ENCODE results near the gene RNF112. TPM values are rescaled to one million over a fixed set of nuclear protein-coding genes. Genes with fewer than 3 reads are reported as not detected.

RNF112 gene
- total and polyA plus RNA-seq, 7 donors: 0.60 to 8.6 (median 7.2) TPM

DNA sequence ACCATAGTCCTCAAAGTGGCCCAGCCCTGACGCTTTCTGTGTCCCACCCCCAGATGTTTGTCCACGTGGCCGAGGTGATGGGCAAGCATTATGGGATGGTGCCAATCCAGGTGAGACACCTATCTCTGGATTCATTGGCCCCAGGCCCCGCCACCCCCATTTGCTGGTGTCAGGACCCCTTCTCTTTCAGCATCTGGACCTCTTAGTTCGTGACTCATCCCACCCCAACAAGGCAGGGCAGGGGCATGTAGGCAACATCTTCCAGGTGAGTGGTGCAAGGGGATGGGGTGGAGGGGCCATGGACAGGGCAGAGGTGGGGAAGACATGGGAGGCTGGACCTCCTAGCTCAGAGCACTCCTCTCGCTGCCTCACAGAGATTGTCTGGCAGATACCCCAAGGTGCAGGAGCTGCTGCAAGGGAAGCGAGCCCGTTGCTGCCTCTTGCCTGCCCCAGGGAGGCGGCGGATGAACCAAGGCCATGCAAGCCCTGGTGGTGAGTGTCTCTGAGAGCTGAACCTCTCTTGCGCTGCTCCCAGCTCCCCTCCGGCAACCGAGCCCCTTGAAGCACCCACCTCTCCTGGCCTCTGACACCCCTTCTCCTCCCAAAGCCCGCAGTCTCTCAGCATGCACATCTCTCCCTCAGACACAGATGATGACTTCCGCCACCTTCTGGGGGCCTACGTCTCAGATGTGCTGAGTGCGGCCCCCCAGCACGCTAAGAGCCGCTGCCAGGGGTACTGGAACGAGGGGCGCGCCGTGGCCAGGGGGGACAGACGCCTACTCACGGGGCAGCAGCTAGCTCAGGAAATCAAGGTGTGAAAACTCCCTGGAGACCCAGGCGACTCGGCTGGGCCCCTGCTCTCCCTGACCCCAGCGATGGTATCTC, 3.6 kb downstream of the RNF112 start:
- no peak overlapping the region for H3K4me3 ChIP-seq
- H3K27ac ChIP-seq: no peak overlapping the region
- TF ChIP-seq, protein P1, sequence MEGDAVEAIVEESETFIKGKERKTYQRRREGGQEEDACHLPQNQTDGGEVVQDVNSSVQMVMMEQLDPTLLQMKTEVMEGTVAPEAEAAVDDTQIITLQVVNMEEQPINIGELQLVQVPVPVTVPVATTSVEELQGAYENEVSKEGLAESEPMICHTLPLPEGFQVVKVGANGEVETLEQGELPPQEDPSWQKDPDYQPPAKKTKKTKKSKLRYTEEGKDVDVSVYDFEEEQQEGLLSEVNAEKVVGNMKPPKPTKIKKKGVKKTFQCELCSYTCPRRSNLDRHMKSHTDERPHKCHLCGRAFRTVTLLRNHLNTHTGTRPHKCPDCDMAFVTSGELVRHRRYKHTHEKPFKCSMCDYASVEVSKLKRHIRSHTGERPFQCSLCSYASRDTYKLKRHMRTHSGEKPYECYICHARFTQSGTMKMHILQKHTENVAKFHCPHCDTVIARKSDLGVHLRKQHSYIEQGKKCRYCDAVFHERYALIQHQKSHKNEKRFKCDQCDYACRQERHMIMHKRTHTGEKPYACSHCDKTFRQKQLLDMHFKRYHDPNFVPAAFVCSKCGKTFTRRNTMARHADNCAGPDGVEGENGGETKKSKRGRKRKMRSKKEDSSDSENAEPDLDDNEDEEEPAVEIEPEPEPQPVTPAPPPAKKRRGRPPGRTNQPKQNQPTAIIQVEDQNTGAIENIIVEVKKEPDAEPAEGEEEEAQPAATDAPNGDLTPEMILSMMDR (IDR thresholded peaks at IDR 0.05): no peak
- TF ChIP-seq POLR2AphosphoS5 (IDR thresholded peaks at IDR 0.05): no peak
- TF ChIP-seq EP300 (IDR thresholded peaks at IDR 0.05): no peak
- TF ChIP-seq POLR2A (IDR thresholded peaks at IDR 0.05): no peak
- WGBS, 2 donors: 94% methylated on average over 28 of the region's 28 CpGs
- H3K36me3 ChIP-seq: peaks cover 0 to 16% (median 0%) of the 10 kb centered on the region in 4 donors
- intact Hi-C loops (cut with DNase I): loop anchor here (5.0 kb wide), 1 partner anchor 52 kb away; the partner anchor contains the start of gene B9D1
- H3K9me3 ChIP-seq: no peaks in the 10 kb centered on the region
- H3K4me1 ChIP-seq: peaks cover 0 to 29% (median 26%) of the 10 kb centered on the region in 4 donors
- DNase-seq: no peak
- no peaks in the 10 kb centered on the region for H3K27me3 ChIP-seq

DNA sequence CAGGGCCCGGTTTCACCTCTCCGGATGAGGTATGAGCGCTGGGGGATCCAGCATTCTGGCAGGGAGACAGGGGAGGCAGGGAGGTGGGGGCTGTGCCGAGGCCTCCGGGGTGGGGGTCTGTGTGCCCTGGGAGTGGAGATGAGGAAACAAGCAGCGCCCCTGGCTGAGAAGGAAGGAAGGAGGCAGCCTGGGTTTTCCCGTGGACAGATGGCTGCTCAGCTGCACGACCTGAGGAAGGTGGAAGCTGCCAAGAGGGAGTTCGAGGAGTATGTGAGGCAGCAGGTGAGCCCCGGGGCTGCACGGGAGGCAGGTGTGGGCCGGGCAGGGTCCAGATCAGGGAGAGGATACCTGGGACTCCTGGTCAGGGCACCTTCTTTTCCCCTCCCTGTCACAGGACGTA, 4.3 kb downstream of the RNF112 start:
- peaks cover 0 to 28% (median 26%) of the 10 kb centered on the region in 4 donors for H3K4me1 ChIP-seq
- H3K4me3 ChIP-seq: no peak overlapping the region
- peaks cover 0 to 16% (median 0%) of the 10 kb centered on the region in 4 donors for H3K36me3 ChIP-seq
- no peak overlapping the region for H3K27ac ChIP-seq
- intact Hi-C loops (cut with DNase I): no loop called here
- H3K9me3 ChIP-seq: no peaks in the 10 kb centered on the region
- TF ChIP-seq POLR2A (IDR thresholded peaks at IDR 0.05) (no peak), POLR2AphosphoS5 (IDR thresholded peaks at IDR 0.05) (no peak), EP300 (IDR thresholded peaks at IDR 0.05) (no peak)
- TF ChIP-seq, protein P1 (IDR thresholded peaks at IDR 0.05): no peak
- no peaks in the 10 kb centered on the region for H3K27me3 ChIP-seq
- WGBS, 2 donors: 79 to 86% methylated on average over 13 of the region's 13 CpGs
- DNase-seq: no peak

DNA sequence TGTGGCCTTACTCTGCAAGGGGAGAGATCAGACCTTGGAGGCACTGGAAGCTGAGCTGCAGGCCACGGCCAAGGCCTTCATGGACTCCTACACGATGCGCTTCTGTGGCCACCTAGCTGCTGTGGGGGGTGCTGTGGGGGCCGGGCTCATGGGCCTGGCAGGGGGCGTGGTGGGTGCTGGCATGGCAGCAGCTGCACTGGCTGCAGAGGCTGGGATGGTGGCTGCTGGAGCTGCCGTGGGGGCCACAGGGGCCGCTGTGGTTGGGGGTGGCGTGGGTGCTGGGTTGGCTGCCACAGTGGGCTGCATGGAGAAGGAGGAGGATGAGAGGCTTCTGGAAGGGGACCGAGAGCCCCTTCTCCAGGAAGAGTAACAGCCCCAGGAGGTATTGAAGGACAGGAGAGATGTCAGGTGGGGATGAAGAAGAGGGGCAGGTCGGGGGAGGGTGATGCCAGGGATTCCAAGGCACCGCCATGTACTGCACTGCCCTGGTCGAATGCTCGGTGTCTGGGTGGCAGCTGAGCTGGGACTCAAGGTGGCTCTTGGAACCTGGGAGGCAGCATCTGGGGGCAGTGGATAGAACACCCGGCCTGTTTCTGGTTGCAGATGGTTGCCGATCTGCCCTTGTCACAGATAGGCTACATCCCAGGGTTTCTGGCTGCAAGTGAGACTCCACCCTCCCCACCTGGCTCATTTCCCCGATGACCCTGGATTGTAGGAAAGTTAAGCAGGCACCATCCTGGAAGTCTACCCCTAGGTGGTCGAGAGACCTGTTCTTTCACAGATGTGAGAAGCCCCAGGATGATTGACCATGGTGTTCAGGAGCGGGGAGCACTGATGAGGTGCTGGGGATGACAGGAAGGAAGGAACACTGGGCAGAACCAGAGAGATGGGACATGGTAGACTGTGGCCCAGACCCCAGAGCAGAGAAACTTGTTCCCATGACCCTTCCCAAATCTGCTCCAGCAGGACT, 5.1 kb downstream of the RNF112 start:
- Histone ChIP-seq H3K4me1 (peaks cover 0 to 25% (median 20%) of the 10 kb centered on the region in 4 donors), H3K27ac (no peak overlapping the region), H3K36me3 (peaks cover 0 to 16% (median 0%) of the 10 kb centered on the region in 4 donors), H3K4me3 (no peak overlapping the region), H3K9me3 (no peaks in the 10 kb centered on the region), H3K27me3 (no peaks in the 10 kb centered on the region)
- 93 to 94% methylated on average over 18 of the region's 18 CpGs for WGBS, 2 donors
- DNase-seq: no peak
- intact Hi-C loops (cut with DNase I): no loop called here
- TF ChIP-seq POLR2AphosphoS5 (IDR thresholded peaks at IDR 0.05) (no peak), POLR2A (IDR thresholded peaks at IDR 0.05) (no peak), EP300 (IDR thresholded peaks at IDR 0.05) (no peak)
- TF ChIP-seq, protein P1 (IDR thresholded peaks at IDR 0.05): no peak

DNA sequence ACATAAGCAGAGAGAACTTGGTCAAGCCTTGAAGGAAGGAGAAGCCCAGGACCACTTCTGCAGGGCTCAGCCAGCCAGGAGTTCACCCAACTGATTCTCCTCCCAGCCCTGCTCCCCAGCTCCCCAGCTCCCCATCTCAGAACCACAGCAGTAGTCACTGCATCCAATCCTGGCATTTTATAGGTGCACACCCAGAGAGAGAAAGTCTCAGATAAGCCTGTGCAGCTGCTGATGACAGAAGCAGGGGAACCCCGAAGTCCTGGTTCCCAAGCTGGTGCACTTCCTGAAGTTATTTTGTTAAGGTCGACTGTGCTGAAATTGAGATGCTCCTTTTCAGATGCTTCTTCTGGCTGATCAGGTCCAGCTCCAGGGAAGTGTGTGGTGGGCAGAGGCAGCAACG, 6.6 kb downstream of the RNF112 start:
- intact Hi-C loops (cut with DNase I): no loop called here
- H3K4me3 ChIP-seq: no peak overlapping the region
- peak overlapping the region in 3 of 4 donors; percentile 36 to 46 (median 45) for H3K27ac ChIP-seq
- peaks cover 0 to 10% (median 5%) of the 10 kb centered on the region in 4 donors for H3K4me1 ChIP-seq
- H3K9me3 ChIP-seq: no peaks in the 10 kb centered on the region
- WGBS, 2 donors: 42 to 51% methylated on average over 3 of the region's 3 CpGs
- TF ChIP-seq, protein P1 (IDR thresholded peaks at IDR 0.05): no peak
- no peak for TF ChIP-seq EP300 (IDR thresholded peaks at IDR 0.05)
- no peak for TF ChIP-seq POLR2A (IDR thresholded peaks at IDR 0.05)
- no peak for TF ChIP-seq POLR2AphosphoS5 (IDR thresholded peaks at IDR 0.05)
- H3K36me3 ChIP-seq: peaks cover 0 to 16% (median 0%) of the 10 kb centered on the region in 4 donors
- DNase-seq: no peak
- H3K27me3 ChIP-seq: no peaks in the 10 kb centered on the region
